Right lobe of liver (tissue), 6 donors: ENCODE data around the gene C12orf60. TPM values are rescaled to one million over a fixed set of nuclear protein-coding genes. Genes with fewer than 3 reads are reported as not detected.
A peak's percentile ranks its signal among the peaks of the same experiment; 100 is the strongest.

Experiments used
- ATAC-seq, 4 donors: fragments of 200-7000 bp; cut with Tn5 transposase; one replicate each; pipeline ENCODE4 v1.9.1; 2020; ENCODE audit warnings: mild to moderate bottlenecking in 4 of 4, moderate library complexity in 4 of 4
- DNase-seq, 3 donors: peaks; one replicate each; pipeline ENCODE4 v3.0.0-alpha.2; 2020
- H3K27ac ChIP-seq, 3 donors: fragments of 200-600 bp; one replicate each; pipeline ENCODE4 v1.8.0; 2022
- H3K27me3 ChIP-seq, 2 donors: fragments of 200-600 bp; one replicate each; pipeline ENCODE4 v1.8.0; 2022
- H3K36me3 ChIP-seq, 4 donors: fragments of 200-600 bp; sonication (generic) in 1 of 4; one replicate each; pipeline versions ENCODE4 v1.5.1 to v1.8.0; 2017 to 2022; ENCODE audit warnings: control low read depth in 1 of 4
- H3K4me1 ChIP-seq, 4 donors: fragments of 200-600 bp; sonication (generic) in 1 of 4; one replicate each; pipeline versions ENCODE4 v1.5.1 to v1.8.0; 2017 to 2022; ENCODE audit warnings: control low read depth in 1 of 4
- H3K4me3 ChIP-seq, 3 donors: fragments of 200-600 bp; one replicate each; pipeline ENCODE4 v1.8.0; 2022
- H3K9me3 ChIP-seq, 4 donors: fragments of 200-600 bp; sonication (generic) in 1 of 4; one replicate each; pipeline versions ENCODE4 v1.5.1 to v1.8.0; 2017 to 2022; ENCODE audit warnings: control low read depth in 1 of 4
- CTCF ChIP-seq, 4 donors: fragments of 200-600 bp in 3 of 4; fragments of 450-650 bp in 1 of 4; IDR thresholded peaks; one replicate each; pipeline versions ENCODE4 v1.5.1 to v1.8.0; 2016 to 2022; ENCODE audit warnings: antibody characterized with exemption in 4 of 4, mild to moderate bottlenecking in 2 of 4
- POLR2A ChIP-seq: fragments of 450-650 bp; IDR thresholded peaks from one replicate; pipeline ENCODE4 v1.6.1; 2017; ENCODE audit warnings: antibody characterized with exemption, mild to moderate bottlenecking
- WGBS: methylation state at CpG from one replicate; pipeline ENCODE4 v1.1.6; 2018; ENCODE audit warnings: low coverage, low lambda C conversion rate; ENCODE audit not compliant: insufficient coverage; ENCODE audit errors: missing lambda C conversion rate; 5-methylcytosine and 5-hydroxymethylcytosine counted together
- intact Hi-C, 2 donors: fragments of 100-400 bp; cut with DNase I; formaldehyde crosslinking; loops; one replicate each; pipeline versions ENCODE4 v1.11.2 to v1.14.1; 2022
- total RNA-seq, 6 experiments: library from RNA; depleted of rRNA in 2 of 6; stranded (reverse); fragments of >200 nt in 2 of 6; fragmentation: NEBNext Ultra II Directional in 3 of 6; extraction: Animal tissue kit (Norgen Biotek cat#: 25700) in 3 of 6; gene quantifications; one replicate each; pipeline versions ENCODE4 v1.1.0 to v1.2.4, GENCODE V29; 2016 to 2023
- donor health status: DM: no; HTN: yes; CAD: no.
- donor health status: DM: no; HTN: no; CAD: no.
- donor health status: DM: no; HTN: no; CAD: no.
- donor health status: DM: no; HTN: yes; CAD: no.
- donor health status: DM: no; HTN: yes; CAD: no.

C12orf60 gene
- total RNA-seq, 6 experiments from 2014 or later = 0.37 to 0.91 (median 0.74) TPM

DNA sequence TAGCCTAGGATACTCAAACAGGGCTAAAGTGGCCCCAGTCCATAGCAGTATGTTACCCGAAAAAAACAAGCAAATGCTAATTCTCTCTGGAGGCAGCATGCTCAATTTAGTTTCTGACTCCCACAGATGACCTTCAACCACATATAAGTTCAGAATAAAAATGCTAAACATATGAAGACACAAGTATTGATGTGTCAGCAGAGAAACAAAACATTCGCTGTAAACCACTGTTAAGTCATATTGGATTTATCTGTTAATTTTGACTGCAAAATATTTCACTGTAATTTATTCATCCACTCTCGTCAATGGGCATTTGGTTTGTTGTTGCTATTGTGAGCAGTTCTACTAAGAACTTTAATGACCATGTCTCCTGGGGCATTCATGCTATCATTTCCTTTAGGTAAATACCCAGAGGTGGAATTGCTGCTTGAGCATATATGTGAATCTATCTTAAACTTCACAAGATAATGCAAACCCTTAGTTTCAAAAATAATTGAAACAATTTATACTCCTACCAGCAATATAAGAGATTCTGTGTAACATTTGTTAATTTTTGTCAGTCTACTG is 36.7 kb upstream of the C12orf60 start:
- Histone ChIP-seq H3K9me3 (no peaks in the 10 kb centered on the region), H3K36me3 (no peaks in the 10 kb centered on the region), H3K27ac (no peak overlapping the region), H3K4me3 (no peak overlapping the region), H3K27me3 (no peaks in the 10 kb centered on the region), H3K4me1 (peaks cover 0 to 21% (median 3%) of the 10 kb centered on the region in 4 donors)
- 95% methylated on average over 3 of the region's 3 CpGs for whole genome bisulfite sequencing
- ATAC-seq = no peak
- intact Hi-C loops = no loop called here
- DNase-seq = no peak
- no peak for TF ChIP-seq CTCF (IDR thresholded peaks at IDR 0.05)

DNA sequence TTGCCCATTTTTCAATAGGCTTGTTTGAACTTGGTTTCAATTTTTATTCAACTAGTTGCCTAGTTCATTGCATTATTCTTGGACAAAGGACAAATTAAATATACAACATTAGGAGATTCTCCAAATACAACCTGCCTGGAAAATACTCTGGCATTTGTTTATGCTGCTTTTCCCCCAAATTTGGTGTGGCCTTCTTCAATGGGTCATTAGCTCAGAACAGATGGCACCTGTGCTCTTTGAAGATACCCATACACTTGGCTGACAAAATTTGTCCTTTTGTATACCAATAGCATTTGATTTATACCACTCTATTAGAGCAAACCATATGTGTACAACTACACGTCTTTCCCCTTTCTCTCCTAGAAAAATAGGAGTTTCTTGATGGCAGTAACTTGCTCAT is 35.9 kb upstream of the C12orf60 start:
- Histone ChIP-seq H3K4me3 (no peak overlapping the region), H3K27ac (no peak overlapping the region), H3K27me3 (no peaks in the 10 kb centered on the region), H3K4me1 (peaks cover 0 to 21% (median 3%) of the 10 kb centered on the region in 4 donors), H3K9me3 (no peaks in the 10 kb centered on the region), H3K36me3 (no peaks in the 10 kb centered on the region)
- ATAC-seq (no peak), DNase-seq (no peak)
- intact Hi-C loops = no loop called here
- 80% methylated on average over 1 of the region's 1 CpG for WGBS
- TF ChIP-seq CTCF (IDR thresholded peaks at IDR 0.05) (no peak), POLR2A (no peak)

GRCh38 chr12:14768823-14769405 is 34.6 kb upstream of the C12orf60 start:
- no peak for ATAC-seq
- DNase-seq = no peak
- Histone ChIP-seq H3K4me1 (peaks cover 0 to 28% (median 3%) of the 10 kb centered on the region in 4 donors), H3K36me3 (no peaks in the 10 kb centered on the region), H3K27ac (peak overlapping the region in 2 of 3 donors; percentile 91 to 98), H3K4me3 (peak overlapping the region; percentile 65 to 91 (median 78)), H3K9me3 (no peaks in the 10 kb centered on the region), H3K27me3 (no peaks in the 10 kb centered on the region)
- TF ChIP-seq POLR2A = no peak
- 18% methylated on average over 11 of the region's 16 CpGs for WGBS
- intact Hi-C loops = no loop called here

DNA sequence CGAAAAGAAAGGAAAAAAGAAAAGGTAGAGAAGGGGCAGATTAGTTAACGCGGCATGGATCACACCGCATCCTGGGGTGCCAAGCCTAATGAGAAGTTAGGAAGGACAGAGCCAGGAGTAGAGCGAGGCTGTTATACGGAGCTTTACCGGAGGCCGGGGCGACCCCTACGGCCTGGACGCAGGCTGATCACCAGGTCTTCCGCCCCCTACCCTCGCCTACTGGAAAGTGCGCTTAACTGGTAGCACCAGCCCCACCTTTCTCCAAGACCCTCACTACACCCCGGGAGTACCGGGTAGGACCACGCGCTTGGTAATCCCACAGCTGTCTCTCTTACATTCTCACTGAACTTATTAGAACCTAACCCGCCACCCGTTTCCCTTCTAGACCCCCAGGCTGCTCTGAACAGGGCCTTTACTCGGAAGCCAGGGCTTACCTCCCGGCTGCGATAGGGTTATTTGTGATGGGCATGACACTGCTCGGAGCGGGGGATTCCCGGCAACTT is 34.0 kb upstream of the C12orf60 start:
- intact Hi-C loops = no loop called here
- TF ChIP-seq CTCF (IDR thresholded peaks at IDR 0.05) (no peak), POLR2A (no peak)
- Histone ChIP-seq H3K4me1 (peaks cover 0 to 29% (median 3%) of the 10 kb centered on the region in 4 donors), H3K27me3 (no peaks in the 10 kb centered on the region), H3K36me3 (no peaks in the 10 kb centered on the region), H3K4me3 (peak overlapping the region; percentile 65 to 91 (median 78)), H3K27ac (peak overlapping the region; percentile 91 to 98 (median 97)), H3K9me3 (no peaks in the 10 kb centered on the region)
- ATAC-seq = peak in 3 of 4 donors; percentile 5 to 16 (median 7)
- DNase-seq = peak; percentile 50 to 55 (median 53)
- WGBS = 0% methylated on average over 11 of the region's 26 CpGs

- DNase-seq (peak; percentile 89 to 91 (median 89)), ATAC-seq (peak; percentile 69 to 75 (median 72))
- H3K36me3 ChIP-seq = no peaks in the 10 kb centered on the region
- peak overlapping the region; percentile 91 to 98 (median 97) for H3K27ac ChIP-seq
- WGBS = 0% methylated on average over 1 of the region's 38 CpGs
- H3K9me3 ChIP-seq = no peaks in the 10 kb centered on the region
- peak overlapping the region; percentile 65 to 91 (median 78) for H3K4me3 ChIP-seq
- H3K4me1 ChIP-seq = peaks cover 0 to 29% (median 5%) of the 10 kb centered on the region in 4 donors
- intact Hi-C loops = loop anchor here in 1 of 2 donors (5.0 kb wide), 1 partner anchor 72 kb away; the partner anchor contains the start of gene ART4
- H3K27me3 ChIP-seq = no peaks in the 10 kb centered on the region
- TF ChIP-seq POLR2A = peak; percentile 70
- peak; percentile 63 to 94 (median 72) for TF ChIP-seq CTCF (IDR thresholded peaks at IDR 0.05)
These were observed 33.4 kb upstream of the C12orf60 start for GRCh38 chr12:14769969-14770495.
